ENCODE measurements around the gene FGF16.
"Not testable (repeated sequence)": the region's sequence is repeated elsewhere in the genome, so short reads cannot be mapped to it uniquely, and the experiment has no call there.

Gene FGF16

DNA sequence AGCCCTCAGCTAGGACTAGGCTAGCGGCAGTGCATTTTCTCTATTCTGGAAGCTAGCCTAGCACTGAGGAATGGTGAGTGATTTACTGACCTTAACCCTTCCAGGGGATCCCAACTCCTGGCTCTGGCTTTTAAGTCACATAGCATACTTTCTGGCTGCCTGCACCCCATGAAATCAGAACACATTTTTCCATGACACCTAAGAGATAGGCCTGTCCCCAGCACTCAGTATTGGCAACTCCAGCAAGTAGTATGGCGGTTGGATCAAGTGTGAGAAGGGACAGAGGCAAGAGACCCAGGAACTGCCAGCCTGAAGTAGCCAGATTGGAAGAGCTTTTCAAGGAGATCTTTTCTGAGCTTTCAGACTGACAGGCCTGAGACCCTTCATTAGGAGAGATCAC lies 8.2 kb downstream of the FGF16 start:
- DNase-seq (ENCODE audit: low read depth), result no peak
- TF ChIP-seq, protein P1, sequence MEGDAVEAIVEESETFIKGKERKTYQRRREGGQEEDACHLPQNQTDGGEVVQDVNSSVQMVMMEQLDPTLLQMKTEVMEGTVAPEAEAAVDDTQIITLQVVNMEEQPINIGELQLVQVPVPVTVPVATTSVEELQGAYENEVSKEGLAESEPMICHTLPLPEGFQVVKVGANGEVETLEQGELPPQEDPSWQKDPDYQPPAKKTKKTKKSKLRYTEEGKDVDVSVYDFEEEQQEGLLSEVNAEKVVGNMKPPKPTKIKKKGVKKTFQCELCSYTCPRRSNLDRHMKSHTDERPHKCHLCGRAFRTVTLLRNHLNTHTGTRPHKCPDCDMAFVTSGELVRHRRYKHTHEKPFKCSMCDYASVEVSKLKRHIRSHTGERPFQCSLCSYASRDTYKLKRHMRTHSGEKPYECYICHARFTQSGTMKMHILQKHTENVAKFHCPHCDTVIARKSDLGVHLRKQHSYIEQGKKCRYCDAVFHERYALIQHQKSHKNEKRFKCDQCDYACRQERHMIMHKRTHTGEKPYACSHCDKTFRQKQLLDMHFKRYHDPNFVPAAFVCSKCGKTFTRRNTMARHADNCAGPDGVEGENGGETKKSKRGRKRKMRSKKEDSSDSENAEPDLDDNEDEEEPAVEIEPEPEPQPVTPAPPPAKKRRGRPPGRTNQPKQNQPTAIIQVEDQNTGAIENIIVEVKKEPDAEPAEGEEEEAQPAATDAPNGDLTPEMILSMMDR (IDR thresholded peaks at IDR 0.05; ENCODE audit: control insufficient read depth, extremely low read depth, insufficient read depth), result no peak
- H3K4me3 ChIP-seq (ENCODE audit: low read depth, low read length), result no peak overlapping the region

DNA sequence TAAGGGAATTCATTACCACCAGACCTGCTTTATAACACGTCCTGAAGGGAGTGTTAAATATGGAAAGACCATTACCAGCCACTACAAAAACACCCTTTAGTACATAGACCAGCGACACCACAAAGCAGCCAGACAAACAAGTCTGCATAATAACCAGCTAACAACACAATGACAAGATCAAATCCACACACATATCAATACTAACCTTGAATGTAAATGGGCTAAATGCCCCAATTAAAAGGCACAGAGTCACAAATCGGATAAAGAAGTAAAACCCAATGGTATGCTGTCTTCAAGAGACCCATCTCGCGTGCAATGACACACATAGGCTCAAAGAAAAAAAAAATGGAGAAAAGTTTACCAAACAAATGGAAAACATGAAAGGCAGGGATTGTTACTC lies 36.9 kb downstream of the FGF16 start:
- DNase-seq (ENCODE audit: low read depth), result no peak
- no peak overlapping the region for H3K4me3 ChIP-seq (ENCODE audit: low read depth, low read length)
- TF ChIP-seq, protein P1 (IDR thresholded peaks at IDR 0.05; ENCODE audit: control insufficient read depth, extremely low read depth, insufficient read depth), result no peak

DNA sequence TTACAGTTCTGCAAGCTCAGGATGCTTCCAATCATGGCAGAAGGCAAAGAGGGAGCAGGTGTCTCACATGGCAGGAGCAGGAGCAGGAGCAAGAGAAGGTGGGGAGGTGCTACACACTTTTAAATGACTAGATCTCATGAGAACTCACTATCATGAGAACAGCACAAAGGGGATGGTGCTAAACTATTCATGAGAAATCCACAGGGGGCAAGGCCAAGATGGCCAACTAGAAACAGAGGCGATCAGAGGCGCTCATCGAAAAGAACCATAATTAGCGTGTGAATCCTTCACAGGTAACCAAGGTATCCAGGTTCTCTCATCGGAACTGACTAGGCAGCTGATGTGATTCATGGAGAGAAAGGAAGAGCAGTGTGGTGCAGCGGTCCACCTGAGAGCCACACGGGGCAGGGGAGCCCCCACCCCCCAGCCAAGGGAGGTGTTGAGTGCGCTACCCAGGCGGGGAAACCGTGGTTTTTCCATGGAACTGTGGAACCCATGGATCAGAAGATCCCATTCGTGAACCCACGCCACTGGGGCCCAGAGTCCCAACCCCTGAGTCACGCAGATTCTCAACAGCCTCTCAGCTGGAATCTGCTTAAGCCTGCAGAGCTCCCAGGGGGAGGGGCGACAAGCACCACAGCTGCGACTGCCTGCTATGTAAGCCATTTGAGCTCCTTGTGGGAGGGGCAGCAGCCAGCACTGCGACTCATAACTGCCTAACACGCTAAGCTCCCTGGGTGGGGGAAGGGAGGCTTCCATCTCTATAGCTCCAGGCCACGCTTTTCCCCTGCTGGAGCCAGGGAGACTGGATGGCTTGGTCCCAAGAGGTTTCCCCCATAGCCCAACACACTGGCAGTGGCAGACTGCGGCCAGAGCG lies 46.7 kb downstream of the FGF16 start:
- TF ChIP-seq, protein P1 (IDR thresholded peaks at IDR 0.05; ENCODE audit: control insufficient read depth, extremely low read depth, insufficient read depth), result no peak
- no peak for DNase-seq (ENCODE audit: low read depth)
- no peak overlapping the region for H3K4me3 ChIP-seq (ENCODE audit: low read depth, low read length)

DNA sequence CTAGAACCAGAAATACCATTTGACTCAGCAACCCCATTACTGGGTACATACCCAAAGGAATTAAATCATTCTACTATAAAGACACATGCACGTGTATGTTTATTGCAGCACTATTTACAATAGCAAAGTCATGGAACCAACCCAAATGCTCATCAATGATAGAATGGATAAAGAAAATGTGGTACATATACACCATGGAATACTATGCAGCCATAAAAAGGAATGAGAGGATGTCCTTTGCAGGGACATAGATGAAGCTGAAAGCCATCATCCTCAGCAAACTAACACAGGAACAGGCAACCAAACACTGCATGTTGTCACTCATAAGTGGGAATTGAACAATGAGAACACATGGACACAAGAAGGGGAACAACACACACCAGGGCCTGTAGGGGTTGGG lies 53.0 kb downstream of the FGF16 start:
- H3K4me3 ChIP-seq (ENCODE audit: low read depth, low read length); DNase-seq (ENCODE audit: low read depth): not testable (repeated sequence)

DNA sequence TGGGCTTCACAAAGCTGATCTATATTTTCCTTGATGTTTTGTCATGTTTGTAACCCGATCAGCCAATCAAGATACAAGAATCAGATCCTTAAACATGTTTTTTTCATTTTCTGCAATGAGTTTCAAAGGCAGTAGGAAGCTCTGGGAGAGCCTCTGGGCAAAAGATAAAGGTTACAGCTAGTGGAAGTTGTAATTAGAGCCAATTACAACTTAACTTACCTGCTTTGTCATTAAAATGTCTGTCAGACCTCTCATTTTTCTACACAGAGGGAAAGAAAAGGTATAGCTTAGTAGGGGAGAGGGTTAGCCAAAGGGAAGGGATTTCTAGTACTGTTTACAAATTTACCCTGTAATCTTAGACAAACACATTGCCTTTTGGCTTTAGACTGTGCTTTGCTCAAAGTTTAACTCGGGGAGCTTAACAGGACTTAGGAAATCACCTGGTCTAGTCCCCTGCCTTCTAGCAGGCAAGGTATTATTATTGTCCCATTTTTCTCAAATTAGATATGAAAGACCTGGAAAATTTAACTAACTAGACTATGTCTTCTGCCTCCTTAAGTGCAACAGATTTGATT lies 55.8 kb downstream of the FGF16 start:
- no peak for DNase-seq (ENCODE audit: low read depth)
- no peak overlapping the region for H3K4me3 ChIP-seq (ENCODE audit: low read depth, low read length)
- TF ChIP-seq, protein P1 (IDR thresholded peaks at IDR 0.05; ENCODE audit: control insufficient read depth, extremely low read depth, insufficient read depth), result no peak

DNA sequence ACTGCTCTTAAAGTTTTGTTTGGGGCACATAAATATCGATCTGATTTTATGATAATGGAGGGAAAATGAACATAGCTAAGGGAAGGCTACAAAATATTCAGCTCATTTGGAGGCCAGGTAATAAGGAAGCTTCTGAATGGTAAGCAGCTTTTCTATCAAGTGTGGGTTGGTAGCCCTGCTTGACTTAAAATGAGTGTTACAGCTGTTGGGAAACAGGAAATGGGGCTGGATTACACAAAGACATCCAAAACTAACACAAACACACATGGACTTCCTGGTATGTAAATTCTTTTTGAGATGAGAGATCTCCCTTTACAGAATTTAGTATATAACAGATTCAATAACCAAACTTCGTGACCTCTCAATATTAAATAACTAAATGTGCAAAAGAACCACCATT lies 58.0 kb downstream of the FGF16 start:
- DNase-seq (ENCODE audit: low read depth), result peak; percentile 10
- H3K4me3 ChIP-seq (ENCODE audit: low read depth, low read length), result no peak overlapping the region
- TF ChIP-seq, protein P1 (IDR thresholded peaks at IDR 0.05; ENCODE audit: control insufficient read depth, extremely low read depth, insufficient read depth), result no peak
